Measurements from ENCODE around the gene SNX14.

Gene SNX14

DNA sequence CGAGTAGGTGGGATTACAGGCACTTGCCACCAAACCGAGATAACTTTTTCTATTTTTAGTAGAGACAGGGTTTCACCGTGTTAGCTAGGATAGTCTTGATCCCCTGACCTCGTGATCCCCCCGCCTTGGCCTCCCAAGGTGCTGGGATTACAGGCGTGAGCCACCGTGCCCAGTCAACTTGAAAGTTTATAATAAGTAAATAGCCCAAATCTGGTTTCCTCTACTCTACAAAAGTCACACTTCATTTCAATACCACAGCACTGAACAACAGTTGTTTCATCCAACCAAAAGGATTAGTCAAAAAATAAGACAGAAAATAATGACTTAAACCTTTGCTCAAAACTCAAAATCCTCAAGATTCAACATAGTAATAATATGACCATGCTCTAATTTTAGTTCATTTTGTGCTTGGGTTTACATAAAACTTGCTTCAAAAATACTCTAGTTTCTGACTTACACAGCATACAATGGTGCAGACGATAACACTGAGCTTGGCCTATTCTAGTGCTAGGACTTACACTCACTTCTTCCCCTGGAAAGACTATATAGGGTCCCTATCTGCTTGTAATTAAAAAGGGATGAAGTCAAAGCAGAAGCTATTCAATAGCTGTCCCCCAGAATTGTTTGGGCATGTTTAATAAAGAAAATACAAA lies 87.1 kb downstream of the SNX14 start:
- DNase-seq (ENCODE audit: low read depth), result no peak

GRCh38 chr6:85498596-85499258 lies 94.9 kb downstream of the SNX14 start:
- DNase-seq (ENCODE audit: low read depth), result no peak

DNA sequence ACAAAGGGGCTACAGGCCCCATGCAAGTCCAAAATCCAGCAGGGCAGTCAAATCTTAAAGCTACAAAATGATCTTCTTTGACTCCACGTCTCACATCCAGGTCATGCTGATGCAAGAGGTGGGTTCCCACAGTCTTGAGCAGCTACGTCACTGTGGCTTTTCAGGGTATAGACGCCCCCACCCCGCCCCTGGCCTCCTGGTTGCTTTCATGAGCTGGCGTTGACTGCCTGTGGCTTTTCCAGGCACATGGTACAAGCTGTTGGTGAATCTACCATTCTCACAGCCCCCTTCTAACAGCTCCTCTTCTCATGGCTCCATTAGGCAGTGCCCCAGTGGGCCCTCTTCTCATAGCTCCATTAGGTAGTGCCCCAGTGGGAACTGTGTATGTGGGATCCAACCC lies 96.8 kb downstream of the SNX14 start:
- DNase-seq (ENCODE audit: low read depth), result no peak

- no peak for DNase-seq (ENCODE audit: low read depth)
Measured at GRCh38 chr6:85496009-85496579, 97.6 kb downstream of the SNX14 start.

DNA sequence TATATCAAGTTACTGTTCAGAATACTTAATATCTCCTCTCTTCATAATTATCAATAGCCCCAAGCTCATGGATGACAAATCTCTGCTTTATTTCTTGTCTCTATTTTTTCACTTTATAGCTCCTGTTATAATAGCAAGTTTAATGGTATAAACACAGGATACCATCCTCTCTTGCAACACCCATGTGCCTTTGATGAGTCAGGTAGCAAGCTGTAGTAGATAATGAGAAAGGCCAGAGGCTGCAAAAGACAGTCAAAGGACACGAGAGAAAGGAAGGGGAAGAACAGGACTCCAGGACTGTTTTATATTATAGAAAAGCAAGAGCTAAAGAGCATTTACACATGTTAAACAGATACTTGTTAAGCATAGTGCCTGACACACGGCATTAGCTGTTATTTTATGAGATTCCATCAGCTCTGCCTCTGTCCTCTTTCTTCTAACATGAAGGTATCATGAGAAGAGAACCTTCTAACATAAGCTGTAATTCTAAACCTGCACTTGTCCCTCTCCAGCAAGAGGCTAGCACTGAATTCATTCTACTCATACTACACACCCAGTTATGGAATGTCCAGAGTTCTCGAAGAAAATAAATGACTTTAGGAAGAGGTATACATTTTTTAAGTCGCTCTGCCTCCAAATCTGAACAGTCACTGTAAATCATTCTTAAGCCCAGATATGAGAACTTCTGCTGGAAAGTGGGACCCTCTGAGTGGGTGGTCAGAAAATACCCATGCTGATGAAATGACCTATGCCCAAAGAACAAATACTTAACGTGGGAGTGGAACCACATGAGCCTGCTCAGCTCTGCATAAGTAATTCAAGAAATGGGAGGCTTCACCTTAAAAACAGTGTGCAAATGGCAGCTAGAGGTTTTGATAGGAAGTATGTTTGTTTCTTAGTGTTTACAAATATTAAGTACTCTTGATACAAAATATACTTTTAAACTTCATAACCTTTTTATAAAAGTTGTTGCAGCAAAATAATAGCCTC lies 98.8 kb downstream of the SNX14 start:
- peak; percentile 71 for DNase-seq (ENCODE audit: low read depth)

DNA sequence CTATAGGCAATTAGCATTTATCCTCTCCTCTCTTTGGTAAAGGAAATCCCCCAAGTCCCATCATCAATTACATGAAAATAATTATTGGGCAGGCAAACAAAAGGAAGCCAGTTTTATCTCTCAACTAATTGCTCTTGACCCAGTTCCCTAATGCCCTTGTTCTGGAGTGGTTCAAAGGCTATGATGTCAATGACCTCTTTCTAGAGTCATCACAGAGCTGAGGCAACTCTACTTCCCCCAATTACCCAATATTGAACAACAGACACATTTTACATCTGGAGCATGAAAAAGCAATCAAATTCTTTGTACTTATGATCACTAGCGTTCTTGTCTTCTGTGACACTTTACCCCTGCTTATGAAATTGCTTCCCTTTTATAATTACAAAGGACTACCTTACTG lies 100.3 kb downstream of the SNX14 start:
- no peak for DNase-seq (ENCODE audit: low read depth)

- peak; percentile 45 for DNase-seq (ENCODE audit: low read depth)
Measured at GRCh38 chr6:85490516-85491248, 103.0 kb downstream of the SNX14 start.

DNA sequence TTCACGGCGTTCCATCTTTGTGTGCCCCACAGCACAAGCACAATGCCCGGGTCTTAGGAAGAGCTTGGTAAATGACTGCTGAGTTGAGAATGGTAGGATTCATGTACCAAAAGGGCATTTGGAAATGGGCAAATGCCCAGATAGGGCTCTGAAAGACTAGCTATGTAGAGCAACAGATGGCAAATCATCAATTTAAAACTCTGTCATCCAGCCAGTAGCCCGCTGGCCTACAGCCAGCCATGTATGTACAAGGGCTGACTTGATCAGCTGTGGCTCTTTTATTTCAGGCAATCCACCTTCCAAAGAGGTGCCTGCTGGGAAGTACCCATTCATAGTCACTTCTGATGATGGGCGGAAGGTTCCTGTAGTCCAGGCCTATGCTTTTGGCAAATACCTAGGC lies 108.7 kb downstream of the SNX14 start:
- no peak for DNase-seq (ENCODE audit: low read depth)

DNA sequence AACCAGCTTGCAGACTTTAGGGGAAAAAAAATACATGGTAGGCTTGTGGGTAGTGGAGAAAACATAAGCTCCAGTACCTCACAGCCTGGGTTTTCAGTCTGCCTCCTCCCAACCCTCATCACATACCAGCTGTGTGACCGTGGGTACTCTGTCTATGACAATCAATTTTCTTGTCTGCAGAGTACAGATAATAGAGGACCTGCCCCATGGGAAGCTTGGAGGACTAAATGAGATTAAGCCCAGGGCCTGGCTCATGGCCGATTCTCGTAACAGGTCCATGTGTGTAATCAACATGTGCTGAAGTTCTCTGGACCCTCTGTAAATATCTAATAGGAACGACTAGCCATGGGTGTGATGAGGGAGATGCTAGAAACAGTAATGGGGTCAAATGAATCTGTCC lies 109.8 kb downstream of the SNX14 start:
- no peak for DNase-seq (ENCODE audit: low read depth)

DNA sequence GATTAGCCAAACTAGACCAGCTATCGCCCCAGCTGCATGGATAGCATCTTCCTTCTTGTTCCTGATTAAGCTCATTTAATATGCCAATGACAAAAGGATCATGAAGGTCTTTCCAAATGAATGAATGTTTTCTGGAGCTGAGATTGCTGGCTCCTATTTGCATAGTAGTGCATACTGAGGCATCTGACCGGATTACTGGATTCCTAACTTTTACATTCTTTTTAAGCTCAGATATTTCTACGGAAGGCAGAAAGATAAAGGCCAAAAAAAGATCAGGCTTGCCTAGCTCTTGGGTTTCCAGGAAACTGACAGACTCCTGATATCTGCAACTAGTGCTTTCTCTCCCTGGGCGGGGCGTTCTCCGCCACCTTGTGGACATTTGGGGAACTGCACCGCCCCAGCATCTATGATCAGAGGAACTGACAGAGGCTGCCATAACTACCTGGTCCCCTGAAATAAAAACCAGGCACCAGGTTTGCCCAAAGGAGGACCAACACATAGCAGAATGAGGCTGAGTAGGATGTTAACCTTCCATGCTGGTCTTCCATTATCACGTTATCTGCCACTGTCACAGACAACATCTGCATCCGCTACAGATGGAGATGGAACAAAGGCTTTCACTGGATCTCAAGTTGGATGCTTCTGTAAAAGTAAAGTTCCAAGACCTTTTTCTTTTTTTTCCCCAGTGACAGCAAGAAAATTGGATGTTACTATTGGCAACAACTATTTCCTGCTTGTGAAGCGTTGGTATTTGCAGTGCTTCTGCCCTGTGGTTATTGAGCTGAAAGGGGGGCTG lies 110.6 kb downstream of the SNX14 start:
- peak; percentile 81 for DNase-seq (ENCODE audit: low read depth)

GRCh38 chr6:85482206-85482904 lies 111.3 kb downstream of the SNX14 start:
- DNase-seq (ENCODE audit: low read depth), result no peak

- DNase-seq (ENCODE audit: low read depth), result no peak
Measured at GRCh38 chr6:85479208-85479607, 114.5 kb downstream of the SNX14 start.

GRCh38 chr6:85476532-85476931 lies 117.1 kb downstream of the SNX14 start:
- no peak for DNase-seq (ENCODE audit: low read depth)

- DNase-seq (ENCODE audit: low read depth), result peak; percentile 54
Measured at GRCh38 chr6:85473748-85474147, 119.9 kb downstream of the SNX14 start.

GRCh38 chr6:85472744-85473143 lies 120.9 kb downstream of the SNX14 start:
- DNase-seq (ENCODE audit: low read depth), result peak; percentile 78

- no peak for DNase-seq (ENCODE audit: low read depth)
Measured at GRCh38 chr6:85470023-85470410, 123.6 kb downstream of the SNX14 start.

GRCh38 chr6:85469276-85470022 lies 124.2 kb downstream of the SNX14 start:
- DNase-seq (ENCODE audit: low read depth), result no peak

DNA sequence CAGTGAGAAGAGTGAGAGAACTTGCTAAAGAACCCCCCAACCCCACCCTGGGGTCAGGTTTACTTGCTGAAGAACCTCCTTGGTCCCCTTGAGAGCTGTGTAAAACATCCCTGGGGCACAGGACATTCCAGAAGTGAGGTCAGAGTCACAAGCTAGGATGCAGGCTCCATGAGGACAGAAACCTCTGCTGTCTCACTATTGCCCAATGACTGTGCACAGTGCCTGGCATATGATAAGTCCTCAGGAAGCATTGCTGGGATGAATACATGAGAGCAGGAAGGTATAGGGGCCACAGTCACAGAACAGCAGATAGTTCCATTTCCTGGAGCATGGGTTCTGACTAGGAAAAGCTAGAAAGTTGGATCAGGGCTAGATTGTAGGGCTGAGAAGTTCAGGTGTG lies 125.3 kb downstream of the SNX14 start:
- peak; percentile 81 for DNase-seq (ENCODE audit: low read depth)

DNA sequence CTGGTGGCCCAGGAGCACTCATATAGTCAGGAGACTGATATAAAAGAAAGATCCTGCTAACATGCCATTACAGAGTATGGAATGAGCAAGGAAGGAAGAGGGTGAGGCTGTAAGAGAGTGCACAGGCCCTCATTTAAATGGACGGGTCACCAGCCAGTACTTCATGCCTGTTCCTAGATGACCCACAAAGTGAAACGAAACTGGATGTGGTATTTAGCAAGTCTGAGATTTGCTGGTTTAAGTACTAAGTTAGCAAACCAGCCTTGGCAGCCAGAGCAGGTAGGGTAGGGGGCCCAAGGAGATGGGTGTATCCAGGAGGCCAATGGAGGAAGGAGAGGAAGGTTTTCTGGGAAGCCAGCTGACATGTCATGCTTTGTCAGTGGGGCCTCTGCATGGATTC lies 127.9 kb downstream of the SNX14 start:
- DNase-seq (ENCODE audit: low read depth), result no peak
